Measurements from ENCODE around the gene RNF5. TPM values are rescaled to one million over a fixed set of nuclear protein-coding genes. Genes with fewer than 3 reads are reported as not detected.

Gene RNF5
- total and polyA plus RNA-seq, 9 of the 15 experiments (the other 6 are each of a cell fraction or from before 2014, with no cell fraction given) = 62.2 to 245 (median 129) TPM

- TF ChIP-seq PML (IDR thresholded peaks at IDR 0.05; ENCODE audit: low read length) (peak; percentile 14; the same call in 1 of the 2 replicates), ATF3 (IDR thresholded peaks at IDR 0.05) (no peak), ATF3 (CRISPR knock-in tag; conservative IDR thresholded peaks at IDR 0.05) (peak; percentile 75), ZC3H8 (IDR thresholded peaks at IDR 0.05) (no peak), HMG20B (CRISPR knock-in tag; IDR thresholded peaks at IDR 0.05) (no peak), SMC3 (conservative IDR thresholded peaks at IDR 0.05; ENCODE audit: insufficient read depth, low read depth, low read length) (no peak), ZNF23 (CRISPR knock-in tag; IDR thresholded peaks at IDR 0.05) (no peak), SRSF1 (IDR thresholded peaks at IDR 0.05; ENCODE audit: low read depth, low read length) (no peak), TAL1 (IDR thresholded peaks at IDR 0.05) (no peak), CHD2 (IDR thresholded peaks at IDR 0.05; ENCODE audit: low read depth, low read length) (peak; percentile 88), ZZZ3 (IDR thresholded peaks at IDR 0.05) (no peak), ZBTB1 (CRISPR knock-in tag; IDR thresholded peaks at IDR 0.05; ENCODE audit: borderline replicate concordance, low read depth) (no peak), NR4A1 (CRISPR knock-in tag; IDR thresholded peaks at IDR 0.05) (no peak), NR4A1 (tag; IDR thresholded peaks at IDR 0.05) (0 out of 2 replicates have a peak, but pooled peaks have one; percentile 7), ARID2 (IDR thresholded peaks at IDR 0.05) (no peak), CBX5 (IDR thresholded peaks at IDR 0.05; ENCODE audit: borderline replicate concordance, low read depth) (no peak), SIRT6 (IDR thresholded peaks at IDR 0.05; ENCODE audit: low read depth, low read length) (no peak), ILK (tag; IDR thresholded peaks at IDR 0.05; ENCODE audit: borderline replicate concordance, low read depth) (no peak), TEAD4 (IDR thresholded peaks at IDR 0.05; ENCODE audit: low read length) (peak; percentile 6; the same call in 1 of the 2 replicates), TEAD4 (CRISPR knock-in tag; IDR thresholded peaks at IDR 0.05; ENCODE audit: borderline replicate concordance) (no peak), CEBPG (CRISPR knock-in tag; IDR thresholded peaks at IDR 0.05) (no peak), CEBPG (tag; conservative IDR thresholded peaks at IDR 0.05 in 1 of 2, IDR thresholded peaks at IDR 0.05 in 1 of 2) (0 out of 4 replicates have a peak, but pooled peaks of 1 of the 2 experiments have one; percentile 27), ZNF449 (CRISPR knock-in tag; IDR thresholded peaks at IDR 0.05) (no peak), OTX1 (CRISPR knock-in tag; IDR thresholded peaks at IDR 0.05) (0 out of 2 replicates have a peak, but pooled peaks have one; percentile 27), CBX1 (IDR thresholded peaks at IDR 0.05; ENCODE audit: low read depth) (no peak), ZNF583 (CRISPR knock-in tag; IDR thresholded peaks at IDR 0.05) (no peak), POLR2G (IDR thresholded peaks at IDR 0.05; ENCODE audit: low read depth, low read length) (peak; percentile 63; the same call in 1 of the 2 replicates)
- TF ChIP-seq, protein P1, sequence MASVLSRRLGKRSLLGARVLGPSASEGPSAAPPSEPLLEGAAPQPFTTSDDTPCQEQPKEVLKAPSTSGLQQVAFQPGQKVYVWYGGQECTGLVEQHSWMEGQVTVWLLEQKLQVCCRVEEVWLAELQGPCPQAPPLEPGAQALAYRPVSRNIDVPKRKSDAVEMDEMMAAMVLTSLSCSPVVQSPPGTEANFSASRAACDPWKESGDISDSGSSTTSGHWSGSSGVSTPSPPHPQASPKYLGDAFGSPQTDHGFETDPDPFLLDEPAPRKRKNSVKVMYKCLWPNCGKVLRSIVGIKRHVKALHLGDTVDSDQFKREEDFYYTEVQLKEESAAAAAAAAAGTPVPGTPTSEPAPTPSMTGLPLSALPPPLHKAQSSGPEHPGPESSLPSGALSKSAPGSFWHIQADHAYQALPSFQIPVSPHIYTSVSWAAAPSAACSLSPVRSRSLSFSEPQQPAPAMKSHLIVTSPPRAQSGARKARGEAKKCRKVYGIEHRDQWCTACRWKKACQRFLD (CRISPR knock-in tag; IDR thresholded peaks at IDR 0.05) = no peak
These were observed at the start of gene RNF5 (continued) for GRCh38 chr6:32177788-32178546.

Data from K562 (cell line).